ENCODE measurements around the gene AGAP9.

Gene AGAP9

GRCh38 chr10:47454780-47455058, 68.7 kb downstream of the AGAP9 start:
- H3K36me3 Mint-ChIP-seq = no peaks in the 10 kb centered on the region
- H3K27me3 Mint-ChIP-seq = peaks cover 6% of the 10 kb centered on the region
- no peaks in the 10 kb centered on the region for H3K9me3 Mint-ChIP-seq
- H3K4me1 Mint-ChIP-seq = no peaks in the 10 kb centered on the region
- no peak overlapping the region for H3K4me3 Mint-ChIP-seq
- no peak overlapping the region for H3K27ac Mint-ChIP-seq

DNA sequence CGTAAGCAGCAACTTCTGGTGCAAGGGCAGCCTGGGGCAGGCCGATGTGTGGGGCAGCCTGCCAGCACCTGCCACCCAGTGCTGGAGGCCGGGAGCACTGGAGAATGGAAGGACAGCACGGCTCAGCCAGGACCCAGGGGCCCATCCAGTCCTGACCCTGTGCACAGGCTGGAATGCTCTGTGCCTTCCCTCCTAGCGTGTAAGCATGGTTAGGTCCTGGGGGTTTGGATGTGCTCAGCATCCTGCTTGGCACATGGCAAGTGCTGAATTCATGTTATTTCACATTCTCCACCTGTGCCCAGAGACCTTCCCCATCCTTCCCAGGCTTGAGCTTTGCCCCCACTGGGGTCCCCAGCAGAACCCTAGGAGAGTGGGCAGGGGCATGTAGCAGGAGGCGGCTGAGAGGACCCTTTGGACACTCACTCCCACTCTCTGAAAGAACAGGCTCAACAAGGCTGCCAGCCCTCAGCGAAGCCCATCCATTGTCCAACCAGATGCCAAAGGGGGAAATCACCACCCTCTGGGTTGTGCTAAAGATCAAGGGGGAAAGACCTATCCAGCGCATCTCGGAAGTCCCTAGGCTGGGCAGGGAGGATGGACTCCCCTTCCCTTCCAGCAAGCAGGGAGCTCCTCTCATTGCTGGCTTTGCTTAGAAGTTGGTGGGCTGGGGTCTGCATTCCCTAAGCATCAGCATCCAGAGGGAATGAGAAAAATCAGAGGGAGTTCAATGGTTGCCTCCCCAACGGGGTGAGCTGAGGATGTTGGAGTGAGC, 69.2 kb downstream of the AGAP9 start:
- Mint-ChIP-seq H3K9me3 (no peaks in the 10 kb centered on the region), H3K27ac (no peak overlapping the region), H3K27me3 (peaks cover 4% of the 10 kb centered on the region), H3K36me3 (no peaks in the 10 kb centered on the region), H3K4me3 (no peak overlapping the region), H3K4me1 (no peaks in the 10 kb centered on the region)

DNA sequence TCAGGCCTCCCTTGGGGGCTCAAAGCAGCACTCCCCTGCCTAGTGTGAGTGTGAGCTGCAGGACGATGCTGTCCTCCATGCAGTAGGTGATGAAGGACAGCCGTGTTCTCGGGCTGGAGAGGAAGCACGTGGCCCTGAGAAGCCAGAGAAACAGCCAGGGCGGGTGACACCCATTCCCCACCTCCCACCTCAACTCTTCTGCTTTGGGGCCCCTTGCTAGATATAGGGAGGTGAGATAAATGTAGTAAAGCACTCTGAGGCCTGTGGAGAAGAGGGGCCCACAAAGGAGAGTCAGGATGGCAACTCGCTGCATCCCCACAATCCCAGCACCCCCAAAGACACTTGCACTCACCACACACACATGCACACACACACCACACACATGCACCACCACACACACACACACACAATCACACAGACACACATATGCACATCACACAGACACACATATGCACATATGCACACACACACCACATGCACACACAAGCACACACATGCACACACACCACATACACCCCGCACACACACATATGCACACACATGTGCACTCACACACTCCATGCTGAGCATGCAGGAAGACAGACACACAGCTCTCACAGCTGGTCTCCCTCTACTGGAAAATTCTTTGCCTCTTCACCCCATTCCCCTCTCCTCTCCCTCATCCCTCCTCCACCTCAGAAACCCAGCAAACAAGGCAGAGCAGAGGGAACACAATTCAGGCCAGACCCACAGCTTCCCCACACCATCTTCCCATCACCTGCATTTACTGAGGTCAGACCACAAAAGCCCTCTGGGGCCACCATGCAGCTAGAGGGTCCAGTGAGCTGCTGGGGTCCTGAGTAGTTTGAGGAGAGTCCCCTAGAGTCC, 70.1 kb downstream of the AGAP9 start:
- no peaks in the 10 kb centered on the region for H3K9me3 Mint-ChIP-seq

GRCh38 chr10:47452495-47453140, 70.8 kb downstream of the AGAP9 start:
- Mint-ChIP-seq H3K27ac (no peak overlapping the region), H3K9me3 (no peaks in the 10 kb centered on the region), H3K36me3 (no peaks in the 10 kb centered on the region), H3K27me3 (peaks cover 4% of the 10 kb centered on the region), H3K4me3 (no peak overlapping the region), H3K4me1 (peaks cover 5% of the 10 kb centered on the region)

More for the DNA sequence above, 70.1 kb downstream of the AGAP9 start:
- H3K4me1 Mint-ChIP-seq = peaks cover 4% of the 10 kb centered on the region
- no peak overlapping the region for H3K4me3 Mint-ChIP-seq
- no peaks in the 10 kb centered on the region for H3K36me3 Mint-ChIP-seq
- H3K27ac Mint-ChIP-seq = no peak overlapping the region
- peaks cover 4% of the 10 kb centered on the region for H3K27me3 Mint-ChIP-seq

DNA sequence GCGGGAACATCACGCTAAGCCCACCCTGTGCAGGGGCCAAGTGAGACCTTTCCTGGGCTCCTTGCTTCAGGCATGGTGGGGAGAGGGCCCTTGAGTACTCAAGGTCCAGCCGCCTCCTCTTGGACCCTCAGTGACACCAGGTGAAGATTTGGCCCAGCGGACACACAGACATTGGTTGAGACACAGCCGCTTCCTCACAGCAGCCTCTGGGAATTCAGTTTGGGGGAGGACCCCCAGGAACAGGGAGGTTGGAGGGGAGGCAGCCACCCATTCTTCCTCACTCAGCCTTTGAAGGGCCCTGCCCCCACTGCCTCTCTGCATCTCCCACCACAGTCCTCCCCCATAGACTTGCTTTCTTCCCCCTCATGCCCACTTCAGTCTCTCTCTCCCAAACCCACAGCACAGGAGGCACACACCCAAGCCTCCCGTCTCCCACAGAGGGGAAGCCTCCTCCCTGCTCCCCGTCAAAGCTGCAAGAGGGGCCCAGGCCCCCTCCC, 71.4 kb downstream of the AGAP9 start:
- Mint-ChIP-seq H3K4me1 (peaks cover 5% of the 10 kb centered on the region), H3K27ac (no peak overlapping the region), H3K36me3 (no peaks in the 10 kb centered on the region), H3K9me3 (no peaks in the 10 kb centered on the region), H3K27me3 (peaks cover 4% of the 10 kb centered on the region), H3K4me3 (no peak overlapping the region)
